RWPE2 (cell line): Measurements from ENCODE around the gene ZBTB8A.

ENCODE experiments used
- ATAC-seq: fragments of 200-7000 bp; cut with Tn5 transposase; 3 replicates; pipeline ENCODE4 v1.9.1; 2021; ENCODE audit warnings: low read depth
- DNase-seq: peaks from one replicate; pipeline ENCODE4 v3.0.0-alpha.2; 2020; ENCODE audit warnings: low spot score
- H3K27ac ChIP-seq: fragments of 450-650 bp; 2 replicates; pipeline ENCODE4 v1.5.1; 2017; ENCODE audit warnings: mild to moderate bottlenecking; ENCODE audit not compliant: poor library complexity, severe bottlenecking
- H3K27me3 ChIP-seq: fragments of 250-450 bp; sonication (Bioruptor Pico); 2 replicates; pipeline ENCODE4 v1.5.1; 2021; ENCODE audit warnings: mild to moderate bottlenecking, moderate library complexity; ENCODE audit not compliant: insufficient read depth, poor library complexity, severe bottlenecking
- H3K36me3 ChIP-seq: fragments of 250-450 bp; sonication (Bioruptor Pico); 2 replicates; pipeline ENCODE4 v1.5.1; 2020; ENCODE audit warnings: low read depth, mild to moderate bottlenecking, moderate library complexity
- H3K4me1 ChIP-seq: fragments of 250-450 bp; sonication (Bioruptor Pico); 2 replicates; pipeline ENCODE4 v1.5.1; 2021; ENCODE audit warnings: mild to moderate bottlenecking, moderate library complexity; ENCODE audit not compliant: insufficient read depth, poor library complexity, severe bottlenecking
- H3K4me3 ChIP-seq: fragments of 250-450 bp; sonication (Bioruptor Pico); 2 replicates; pipeline ENCODE4 v1.5.1; 2021; ENCODE audit warnings: mild to moderate bottlenecking, moderate library complexity; ENCODE audit not compliant: severe bottlenecking
- H3K9me3 ChIP-seq: fragments of 250-450 bp; sonication (Bioruptor Pico); 2 replicates; pipeline ENCODE4 v1.5.1; 2021; ENCODE audit warnings: mild to moderate bottlenecking, moderate library complexity; ENCODE audit not compliant: severe bottlenecking
- TF ChIP-seq, protein P1 (sequence below): fragments of 450-650 bp; IDR thresholded peaks from one replicate; pipeline ENCODE4 v1.5.1; 2017; ENCODE audit warnings: mild to moderate bottlenecking, moderate library complexity; ENCODE audit not compliant: poor library complexity, severe bottlenecking

ZBTB8A gene

DNA sequence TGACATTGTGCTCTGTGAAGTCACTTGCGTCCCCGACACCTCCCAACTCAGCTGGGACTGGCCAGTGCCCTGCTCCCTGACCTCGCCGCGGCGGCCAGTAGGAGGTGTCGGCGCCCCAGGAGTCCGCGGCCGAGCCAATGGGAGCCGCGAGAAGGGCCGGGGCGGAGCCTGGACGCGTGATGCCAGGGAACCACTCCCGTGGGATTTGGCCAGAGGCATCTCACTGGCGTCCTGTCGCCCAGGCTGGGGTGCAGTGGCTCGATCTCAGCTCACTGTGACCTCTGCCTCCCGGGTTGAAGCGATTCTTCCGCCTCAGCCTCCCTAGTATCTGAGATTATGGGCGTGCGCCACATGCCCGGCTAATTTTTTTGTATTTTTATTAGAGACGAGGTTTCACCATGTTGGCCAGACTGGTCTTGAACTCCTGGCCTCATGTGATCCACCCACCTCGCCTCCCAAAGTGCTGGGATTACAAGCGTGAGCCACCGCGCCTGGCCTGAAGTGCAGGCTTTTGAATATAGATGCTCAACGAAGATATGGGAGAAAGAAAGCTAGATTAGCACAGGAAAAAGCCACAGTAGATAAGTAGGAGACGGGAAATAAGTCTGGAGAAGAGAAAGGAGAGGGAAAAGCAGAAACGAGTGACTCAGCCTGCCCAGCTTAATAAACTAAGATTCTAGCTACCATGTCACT is 73.1 kb downstream of the ZBTB8A start:
- Histone ChIP-seq H3K4me3 (peak overlapping the region; percentile 37), H3K27me3 (no peaks in the 10 kb centered on the region), H3K4me1 (no peaks in the 10 kb centered on the region), H3K9me3 (no peaks in the 10 kb centered on the region), H3K36me3 (no peaks in the 10 kb centered on the region), H3K27ac (no peak overlapping the region)
- TF ChIP-seq, protein P1, sequence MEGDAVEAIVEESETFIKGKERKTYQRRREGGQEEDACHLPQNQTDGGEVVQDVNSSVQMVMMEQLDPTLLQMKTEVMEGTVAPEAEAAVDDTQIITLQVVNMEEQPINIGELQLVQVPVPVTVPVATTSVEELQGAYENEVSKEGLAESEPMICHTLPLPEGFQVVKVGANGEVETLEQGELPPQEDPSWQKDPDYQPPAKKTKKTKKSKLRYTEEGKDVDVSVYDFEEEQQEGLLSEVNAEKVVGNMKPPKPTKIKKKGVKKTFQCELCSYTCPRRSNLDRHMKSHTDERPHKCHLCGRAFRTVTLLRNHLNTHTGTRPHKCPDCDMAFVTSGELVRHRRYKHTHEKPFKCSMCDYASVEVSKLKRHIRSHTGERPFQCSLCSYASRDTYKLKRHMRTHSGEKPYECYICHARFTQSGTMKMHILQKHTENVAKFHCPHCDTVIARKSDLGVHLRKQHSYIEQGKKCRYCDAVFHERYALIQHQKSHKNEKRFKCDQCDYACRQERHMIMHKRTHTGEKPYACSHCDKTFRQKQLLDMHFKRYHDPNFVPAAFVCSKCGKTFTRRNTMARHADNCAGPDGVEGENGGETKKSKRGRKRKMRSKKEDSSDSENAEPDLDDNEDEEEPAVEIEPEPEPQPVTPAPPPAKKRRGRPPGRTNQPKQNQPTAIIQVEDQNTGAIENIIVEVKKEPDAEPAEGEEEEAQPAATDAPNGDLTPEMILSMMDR: no peak
- peak; percentile 99 for ATAC-seq
- peak; percentile 83 for DNase-seq

GRCh38 chr1:32613472-32613871 is 74.2 kb downstream of the ZBTB8A start:
- DNase-seq: no peak
- no peaks in the 10 kb centered on the region for H3K9me3 ChIP-seq
- H3K27me3 ChIP-seq: no peaks in the 10 kb centered on the region
- H3K36me3 ChIP-seq: no peaks in the 10 kb centered on the region
- no peak overlapping the region for H3K27ac ChIP-seq
- H3K4me1 ChIP-seq: no peaks in the 10 kb centered on the region
- H3K4me3 ChIP-seq: no peak overlapping the region
- ATAC-seq: no peak
- TF ChIP-seq, protein P1: no peak

- no peak overlapping the region for H3K4me3 ChIP-seq
- H3K27ac ChIP-seq: no peak overlapping the region
- ATAC-seq (0 out of 3 replicates have a peak, but pooled peaks have one; percentile 36), DNase-seq (no peak)
- TF ChIP-seq, protein P1: no peak
- H3K4me1 ChIP-seq: no peaks in the 10 kb centered on the region
- no peaks in the 10 kb centered on the region for H3K27me3 ChIP-seq
- peaks cover 6% of the 10 kb centered on the region; the same call in 1 of the 2 replicates for H3K36me3 ChIP-seq
- H3K9me3 ChIP-seq: no peaks in the 10 kb centered on the region
Measured at GRCh38 chr1:32618673-32619221, 79.5 kb downstream of the ZBTB8A start.

DNA sequence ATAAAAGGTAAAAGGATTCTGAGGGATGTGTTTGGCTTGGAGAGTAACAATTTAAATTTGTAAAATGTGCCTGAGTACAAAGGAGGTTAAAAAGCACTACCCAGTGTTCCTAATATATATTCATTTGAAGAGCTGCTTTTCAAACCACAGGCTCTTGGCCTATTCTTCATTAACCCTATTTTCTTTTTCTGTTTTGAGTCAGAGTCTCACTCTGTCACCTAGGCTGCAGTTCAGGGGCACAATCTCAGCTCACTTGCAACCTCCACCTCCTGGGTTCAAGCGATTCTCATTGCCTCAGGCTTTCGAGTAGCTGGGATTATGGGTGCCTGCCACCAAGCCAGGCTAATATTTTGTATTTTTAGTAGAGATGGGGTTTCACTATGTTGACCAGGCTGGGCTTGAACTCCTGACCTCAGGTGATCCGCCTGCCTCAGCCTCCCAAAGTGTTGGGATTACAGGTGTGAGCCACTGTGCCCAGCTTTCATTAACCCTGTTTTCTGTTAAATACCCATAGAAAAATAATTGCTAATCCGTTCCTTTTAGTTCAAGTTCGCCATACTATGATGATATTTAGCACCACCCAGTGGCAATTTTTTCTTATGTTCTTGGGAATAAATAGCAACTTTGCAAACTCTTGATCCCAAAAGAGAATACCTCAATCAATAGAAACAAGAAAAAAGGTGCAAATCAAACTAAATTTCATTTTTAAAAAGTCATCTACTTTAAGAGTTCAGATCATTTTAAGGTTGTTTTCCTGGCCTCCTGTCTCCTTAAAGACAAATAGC is 80.7 kb downstream of the ZBTB8A start:
- H3K27ac ChIP-seq: no peak overlapping the region
- DNase-seq (no peak), ATAC-seq (no peak)
- no peaks in the 10 kb centered on the region for H3K27me3 ChIP-seq
- no peaks in the 10 kb centered on the region for H3K9me3 ChIP-seq
- TF ChIP-seq, protein P1: peak; percentile 36
- H3K36me3 ChIP-seq: peaks cover 12% of the 10 kb centered on the region; the same call in 1 of the 2 replicates
- no peak overlapping the region for H3K4me3 ChIP-seq
- no peaks in the 10 kb centered on the region for H3K4me1 ChIP-seq
